SK-N-MC (cell line): ENCODE data around the gene BICD2.

Experiments
- DNase-seq: peaks from one replicate; pipeline ENCODE4 v3.0.0-alpha.2; 2011; ENCODE audit warnings: low read depth, low spot score
- H3K27ac ChIP-seq: fragments of 200-600 bp; sonication (generic); 2 replicates; pipeline ENCODE4 v1.5.1; 2016; ENCODE audit warnings: mixed run types
- H3K36me3 ChIP-seq: fragments of 200-600 bp; sonication (generic); 2 replicates; pipeline ENCODE4 v1.6.1; 2017; ENCODE audit warnings: antibody characterized with exemption, low read length, mixed read lengths; ENCODE audit not compliant: insufficient read depth
- H3K4me3 ChIP-seq: fragments of 200-600 bp; sonication (generic); 2 replicates; pipeline ENCODE4 v1.5.1; 2016
- H3K9ac ChIP-seq: fragments of 200-600 bp; sonication (generic); 2 replicates; pipeline ENCODE4 v1.8.0; 2017; ENCODE audit warnings: mixed run types, mixed read lengths; ENCODE audit not compliant: insufficient read length
- H3K9me3 ChIP-seq: fragments of 200-600 bp; sonication (generic); 2 replicates; pipeline ENCODE4 v1.6.1; 2017; ENCODE audit warnings: low read depth, mild to moderate bottlenecking, antibody characterized with exemption, low read length, moderate library complexity, mixed read lengths
- EZH2 ChIP-seq: fragments of 200-600 bp; sonication (generic); IDR thresholded peaks from one replicate; pipeline ENCODE4 v1.6.1; 2017; ENCODE audit warnings: antibody characterized with exemption
- FOXP2 ChIP-seq: optimal IDR thresholded peaks from 2 replicates; pipeline ENCODE3; 2011; ENCODE audit warnings: mild to moderate bottlenecking, moderate library complexity; ENCODE audit not compliant: insufficient read depth; ENCODE audit errors: extremely low read length, control extremely low read depth
- POLR2AphosphoS5 ChIP-seq: IDR thresholded peaks from 2 replicates; pipeline ENCODE4 v1.6.1; 2012; ENCODE audit warnings: mild to moderate bottlenecking, low read depth, low read length, borderline replicate concordance

Gene BICD2

GRCh38 chr9:92661743-92662142 lies 102.9 kb downstream of the BICD2 start:
- Histone ChIP-seq H3K27ac (no peak overlapping the region), H3K36me3 (peaks cover 9% of the 10 kb centered on the region; the same call in 1 of the 2 replicates), H3K9ac (no peak overlapping the region), H3K4me3 (no peak overlapping the region), H3K9me3 (no peaks in the 10 kb centered on the region)
- TF ChIP-seq FOXP2 (no peak), EZH2 (no peak), POLR2AphosphoS5 (no peak)
- DNase-seq: no peak
